IPS-18a (cell line): ENCODE data around the gene NHERF1.

Experiments used
- H3K27ac ChIP-seq: one replicate; pipeline ENCODE4 v1.5.1; 2013; ENCODE audit warnings: low read length
- H3K27me3 ChIP-seq: one replicate; pipeline ENCODE4 v1.6.1; 2013; ENCODE audit warnings: mild to moderate bottlenecking, low read length; ENCODE audit not compliant: control insufficient read depth, insufficient read depth
- H3K36me3 ChIP-seq: one replicate; pipeline ENCODE4 v1.6.1; 2013; ENCODE audit warnings: low read depth, low read length; ENCODE audit not compliant: control insufficient read depth
- H3K4me1 ChIP-seq: one replicate; pipeline ENCODE4 v1.6.1; 2013; ENCODE audit warnings: low read depth, low read length; ENCODE audit not compliant: control insufficient read depth
- H3K4me3 ChIP-seq: one replicate; pipeline ENCODE4 v1.5.1; 2013; ENCODE audit warnings: low read length
- H3K9ac ChIP-seq: one replicate; pipeline ENCODE4 v1.6.1; 2013; ENCODE audit warnings: mild to moderate bottlenecking, low read length, moderate library complexity
- H3K9me3 ChIP-seq: one replicate; pipeline ENCODE4 v1.6.1; 2013; ENCODE audit warnings: low read depth, low read length; ENCODE audit not compliant: control insufficient read depth

The NHERF1 gene

GRCh38 chr17:74807925-74808324, 59.5 kb downstream of the NHERF1 start:
- Histone ChIP-seq H3K36me3 (peaks cover 2% of the 10 kb centered on the region), H3K4me3 (no peak overlapping the region), H3K4me1 (no peaks in the 10 kb centered on the region), H3K9me3 (no peaks in the 10 kb centered on the region), H3K27me3 (no peaks in the 10 kb centered on the region), H3K27ac (no peak overlapping the region), H3K9ac (no peak overlapping the region)

- H3K36me3 ChIP-seq = peaks cover 2% of the 10 kb centered on the region
- no peaks in the 10 kb centered on the region for H3K27me3 ChIP-seq
- H3K27ac ChIP-seq = no peak overlapping the region
- H3K4me3 ChIP-seq = no peak overlapping the region
- no peaks in the 10 kb centered on the region for H3K9me3 ChIP-seq
- H3K4me1 ChIP-seq = no peaks in the 10 kb centered on the region
- H3K9ac ChIP-seq = no peak overlapping the region
Observed at GRCh38 chr17:74808714-74809430, 60.4 kb downstream of the NHERF1 start.

GRCh38 chr17:74810699-74811485, 62.5 kb downstream of the NHERF1 start:
- Histone ChIP-seq H3K4me1 (no peaks in the 10 kb centered on the region), H3K9ac (no peak overlapping the region), H3K9me3 (no peaks in the 10 kb centered on the region), H3K36me3 (peaks cover 2% of the 10 kb centered on the region), H3K27me3 (no peaks in the 10 kb centered on the region), H3K4me3 (no peak overlapping the region), H3K27ac (no peak overlapping the region)

- Histone ChIP-seq H3K4me1 (no peaks in the 10 kb centered on the region), H3K9me3 (no peaks in the 10 kb centered on the region), H3K27me3 (no peaks in the 10 kb centered on the region), H3K4me3 (no peak overlapping the region), H3K9ac (no peak overlapping the region), H3K36me3 (peaks cover 6% of the 10 kb centered on the region), H3K27ac (no peak overlapping the region)
Observed at GRCh38 chr17:74812109-74813009, 63.9 kb downstream of the NHERF1 start.

- no peaks in the 10 kb centered on the region for H3K27me3 ChIP-seq
- H3K4me1 ChIP-seq = no peaks in the 10 kb centered on the region
- H3K36me3 ChIP-seq = peaks cover 6% of the 10 kb centered on the region
- H3K27ac ChIP-seq = no peak overlapping the region
- no peak overlapping the region for H3K4me3 ChIP-seq
- no peak overlapping the region for H3K9ac ChIP-seq
- no peaks in the 10 kb centered on the region for H3K9me3 ChIP-seq
Observed at GRCh38 chr17:74814453-74814852, 66.0 kb downstream of the NHERF1 start.

GRCh38 chr17:74815067-74815466, 66.6 kb downstream of the NHERF1 start:
- H3K4me1 ChIP-seq = no peaks in the 10 kb centered on the region
- no peaks in the 10 kb centered on the region for H3K9me3 ChIP-seq
- H3K4me3 ChIP-seq = no peak overlapping the region
- H3K36me3 ChIP-seq = peaks cover 4% of the 10 kb centered on the region
- no peaks in the 10 kb centered on the region for H3K27me3 ChIP-seq
- no peak overlapping the region for H3K9ac ChIP-seq
- no peak overlapping the region for H3K27ac ChIP-seq

GRCh38 chr17:74815550-74816370, 67.3 kb downstream of the NHERF1 start:
- H3K36me3 ChIP-seq = peaks cover 4% of the 10 kb centered on the region
- no peak overlapping the region for H3K9ac ChIP-seq
- H3K4me3 ChIP-seq = no peak overlapping the region
- no peak overlapping the region for H3K27ac ChIP-seq
- H3K27me3 ChIP-seq = no peaks in the 10 kb centered on the region
- no peaks in the 10 kb centered on the region for H3K4me1 ChIP-seq
- H3K9me3 ChIP-seq = no peaks in the 10 kb centered on the region

- Histone ChIP-seq H3K9me3 (no peaks in the 10 kb centered on the region), H3K27me3 (no peaks in the 10 kb centered on the region), H3K9ac (no peak overlapping the region), H3K4me1 (no peaks in the 10 kb centered on the region), H3K4me3 (no peak overlapping the region), H3K27ac (no peak overlapping the region), H3K36me3 (peaks cover 8% of the 10 kb centered on the region)
Observed at GRCh38 chr17:74816905-74817620, 68.6 kb downstream of the NHERF1 start.

GRCh38 chr17:74818291-74818938, 70.0 kb downstream of the NHERF1 start:
- H3K27me3 ChIP-seq = no peaks in the 10 kb centered on the region
- H3K4me1 ChIP-seq = no peaks in the 10 kb centered on the region
- H3K9me3 ChIP-seq = no peaks in the 10 kb centered on the region
- no peak overlapping the region for H3K9ac ChIP-seq
- no peak overlapping the region for H3K27ac ChIP-seq
- peaks cover 8% of the 10 kb centered on the region for H3K36me3 ChIP-seq
- no peak overlapping the region for H3K4me3 ChIP-seq
